ENCODE data around the gene DLL1.

The DLL1 gene

DNA sequence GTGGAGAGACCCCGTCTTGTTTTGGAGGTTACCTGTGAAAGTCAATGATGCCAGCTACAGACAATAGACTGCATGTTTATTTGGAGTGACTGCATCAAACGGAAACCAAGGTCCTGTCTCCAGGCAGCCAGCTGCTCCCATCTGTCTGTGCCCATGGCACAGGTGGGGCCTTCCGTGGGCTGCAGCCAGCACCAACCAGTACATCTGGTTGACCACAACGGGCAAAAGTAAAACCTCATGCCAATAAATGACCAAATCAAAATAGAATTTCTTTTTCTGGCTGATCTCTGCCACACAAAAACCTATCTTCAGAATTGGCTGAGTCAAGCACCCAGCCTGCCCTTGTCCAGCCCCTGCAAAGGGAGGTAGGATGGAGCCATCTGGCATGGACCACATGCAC, 33.5 kb downstream of the DLL1 start:
- no peak overlapping the region for H3K27ac ChIP-seq
- H3K4me3 ChIP-seq = no peak overlapping the region

DNA sequence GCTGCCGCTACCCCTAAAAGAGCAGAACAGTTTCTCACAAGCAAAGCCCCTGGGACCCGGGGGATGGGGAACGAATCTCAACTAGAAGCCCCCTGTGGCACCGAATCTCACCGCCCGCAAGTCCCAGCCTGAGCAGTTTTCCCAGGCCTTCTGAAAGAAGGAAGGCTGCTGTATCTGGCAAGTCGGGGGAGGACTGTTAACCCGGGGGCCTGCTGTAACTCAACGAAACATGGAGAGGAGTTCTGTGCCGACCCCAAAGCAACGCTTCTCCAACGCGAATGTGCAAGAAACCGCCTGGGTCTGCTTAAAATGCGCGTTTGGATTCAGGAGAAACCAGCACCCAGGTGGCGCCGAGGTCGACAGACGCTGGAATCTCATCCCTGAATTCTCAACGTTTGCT, 34.2 kb downstream of the DLL1 start:
- Histone ChIP-seq H3K27ac (no peak overlapping the region), H3K4me3 (no peak overlapping the region)

DNA sequence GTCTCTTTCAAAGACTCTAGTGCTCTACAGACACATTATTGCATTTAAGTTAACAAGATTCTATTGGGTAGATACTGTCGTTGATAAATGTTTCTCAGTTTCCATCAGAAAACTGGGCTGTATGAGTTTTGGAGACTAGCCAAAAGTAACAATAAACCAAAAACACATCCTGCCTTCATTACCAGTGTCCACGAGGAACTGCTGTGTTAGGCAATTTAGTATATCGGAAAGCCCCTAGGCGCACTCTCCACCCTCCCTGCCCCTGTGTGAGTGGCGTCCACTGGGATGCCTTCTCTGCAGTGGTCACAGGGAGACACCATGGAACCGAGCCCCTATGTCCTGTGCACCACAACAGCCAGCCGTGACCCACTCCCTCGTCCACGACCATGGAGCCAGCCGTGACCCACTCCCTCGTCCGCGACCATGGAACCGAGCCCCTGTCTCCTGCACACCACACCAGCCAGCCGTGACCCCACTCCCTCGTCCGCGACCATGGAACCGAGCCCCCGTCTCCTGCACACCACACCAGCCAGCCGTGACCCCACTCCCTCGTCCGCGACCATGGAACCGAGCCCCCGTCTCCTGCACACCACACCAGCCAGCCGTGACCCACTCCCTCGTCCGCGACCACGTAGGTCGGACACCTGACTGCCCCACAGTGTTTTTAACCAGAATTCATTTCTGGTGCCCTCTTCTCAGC, 35.3 kb downstream of the DLL1 start:
- H3K27ac ChIP-seq = no peak overlapping the region
- no peak overlapping the region for H3K4me3 ChIP-seq

GRCh38 chr6:170254315-170255213, 36.3 kb downstream of the DLL1 start:
- H3K27ac ChIP-seq = no peak overlapping the region
- H3K4me3 ChIP-seq = no peak overlapping the region

DNA sequence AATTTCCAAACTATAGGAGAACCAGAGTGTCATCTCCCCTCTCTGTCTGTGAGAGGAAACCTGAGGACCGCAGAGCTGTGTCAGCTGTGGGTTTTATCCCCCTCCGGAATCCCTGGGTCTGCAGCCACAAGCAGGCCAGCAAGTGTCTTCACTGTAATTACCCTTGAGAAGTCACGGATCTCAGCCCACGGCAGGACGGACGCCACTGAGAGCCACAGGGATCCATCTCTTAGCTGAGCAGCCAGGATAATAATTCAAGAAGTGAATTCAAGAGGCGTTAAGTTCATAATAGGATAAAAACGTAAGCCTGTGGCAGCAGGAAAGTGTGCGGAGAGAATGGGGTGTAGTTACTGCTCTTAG, 37.0 kb downstream of the DLL1 start:
- Histone ChIP-seq H3K27ac (no peak overlapping the region), H3K4me3 (no peak overlapping the region)

- no peak overlapping the region for H3K4me3 ChIP-seq
- no peak overlapping the region for H3K27ac ChIP-seq
Observed at GRCh38 chr6:170253226-170253909, 37.5 kb downstream of the DLL1 start.

GRCh38 chr6:170251776-170252571, 38.9 kb downstream of the DLL1 start:
- Histone ChIP-seq H3K27ac (no peak overlapping the region), H3K4me3 (no peak overlapping the region)

DNA sequence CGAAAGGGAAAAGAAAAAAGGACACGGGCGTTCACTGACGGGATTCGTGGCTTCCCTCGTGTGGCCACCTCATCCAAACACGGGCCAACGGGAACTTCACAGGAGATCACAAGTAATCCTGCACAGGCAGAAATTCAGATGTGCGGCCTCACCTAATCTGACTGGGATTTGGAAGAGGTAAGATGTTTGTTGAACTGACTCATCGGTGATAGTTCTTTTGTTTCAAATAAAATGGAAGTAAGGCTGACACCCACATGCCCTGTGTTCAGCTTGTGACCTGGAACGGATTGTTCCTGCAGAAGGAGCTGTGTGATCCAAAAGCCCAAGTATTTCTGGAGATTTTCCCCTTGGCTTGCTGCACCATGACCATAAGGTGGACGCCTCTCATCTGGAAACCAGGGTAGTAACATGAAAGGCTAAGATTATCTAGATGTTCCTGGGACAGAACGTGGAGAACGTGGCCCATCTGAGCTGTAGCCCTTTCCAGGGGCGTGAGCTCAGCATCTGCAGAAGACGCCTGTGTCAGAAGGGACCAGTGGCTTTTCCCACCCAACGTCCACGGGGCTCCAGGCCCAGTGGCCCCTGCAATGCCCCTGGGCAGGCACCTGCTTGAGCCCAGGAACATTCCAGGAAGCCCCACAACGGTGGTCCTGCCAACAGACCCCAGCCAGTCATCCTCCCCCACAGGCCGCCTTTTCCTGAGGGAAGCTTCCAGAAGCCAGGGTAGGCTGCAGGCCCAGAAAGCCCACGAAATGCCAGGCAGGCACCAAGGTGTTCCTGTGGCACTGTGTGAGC, 39.7 kb downstream of the DLL1 start:
- Histone ChIP-seq H3K4me3 (no peak overlapping the region), H3K27ac (no peak overlapping the region)

DNA sequence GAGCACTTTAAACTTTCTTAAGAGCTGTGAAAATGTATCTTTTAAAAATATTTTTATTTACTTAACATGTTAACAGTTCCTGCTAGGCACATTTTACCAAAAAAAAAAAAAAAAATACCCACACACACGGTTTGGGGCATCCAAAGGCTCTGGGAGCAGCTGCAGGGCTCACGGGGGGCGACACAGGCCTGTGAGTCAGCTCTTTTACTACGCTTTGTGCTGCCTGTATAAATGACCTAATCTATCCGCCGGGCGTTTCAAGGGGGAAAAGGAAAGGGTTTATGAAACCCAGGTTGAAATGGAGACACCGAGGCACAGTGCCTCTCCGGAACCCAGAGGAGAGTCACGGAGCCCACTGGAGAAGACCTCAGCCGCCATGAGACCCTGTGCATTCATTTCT, 40.4 kb downstream of the DLL1 start:
- H3K27ac ChIP-seq = no peak overlapping the region
- no peak overlapping the region for H3K4me3 ChIP-seq

- no peak overlapping the region for H3K4me3 ChIP-seq
- H3K27ac ChIP-seq = no peak overlapping the region
Observed at GRCh38 chr6:170249817-170250216, 41.1 kb downstream of the DLL1 start.

- Histone ChIP-seq H3K27ac (no peak overlapping the region), H3K4me3 (no peak overlapping the region)
Observed at GRCh38 chr6:170248861-170249600, 41.8 kb downstream of the DLL1 start.

DNA sequence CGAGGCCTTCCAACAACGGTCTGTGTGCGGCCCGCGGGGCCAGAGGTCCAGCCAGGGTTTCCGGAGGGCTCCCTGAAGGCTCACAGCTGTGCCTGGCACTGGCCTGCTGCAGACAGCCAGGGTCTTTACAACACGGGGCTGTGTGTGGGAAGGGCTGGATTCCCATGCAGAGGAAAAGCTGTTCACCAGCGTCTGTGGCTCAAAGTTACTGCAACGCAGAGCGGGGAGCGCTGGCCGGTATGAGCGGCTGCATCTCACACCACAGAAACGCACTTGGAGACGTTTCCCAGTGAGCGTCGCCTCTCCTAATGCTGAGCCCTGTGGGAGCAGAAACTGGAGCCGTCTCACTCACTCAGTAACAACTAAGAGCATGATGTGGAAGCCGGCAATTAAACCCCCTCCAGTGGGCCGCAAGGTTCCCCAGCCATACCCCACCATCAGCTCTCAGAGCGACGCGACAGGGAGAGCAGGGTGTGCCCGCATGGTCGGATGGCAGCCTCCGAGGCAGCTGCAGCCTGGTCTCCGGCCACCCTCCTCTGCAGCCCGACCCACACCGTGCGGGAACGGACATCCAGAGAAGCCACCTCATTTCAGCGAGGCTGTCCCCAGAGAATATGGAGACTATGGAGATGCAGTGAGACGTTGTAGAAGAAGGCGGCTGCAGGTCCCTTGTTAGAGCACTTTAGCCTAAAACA, 42.6 kb downstream of the DLL1 start:
- H3K27ac ChIP-seq = no peak overlapping the region
- H3K4me3 ChIP-seq = no peak overlapping the region

DNA sequence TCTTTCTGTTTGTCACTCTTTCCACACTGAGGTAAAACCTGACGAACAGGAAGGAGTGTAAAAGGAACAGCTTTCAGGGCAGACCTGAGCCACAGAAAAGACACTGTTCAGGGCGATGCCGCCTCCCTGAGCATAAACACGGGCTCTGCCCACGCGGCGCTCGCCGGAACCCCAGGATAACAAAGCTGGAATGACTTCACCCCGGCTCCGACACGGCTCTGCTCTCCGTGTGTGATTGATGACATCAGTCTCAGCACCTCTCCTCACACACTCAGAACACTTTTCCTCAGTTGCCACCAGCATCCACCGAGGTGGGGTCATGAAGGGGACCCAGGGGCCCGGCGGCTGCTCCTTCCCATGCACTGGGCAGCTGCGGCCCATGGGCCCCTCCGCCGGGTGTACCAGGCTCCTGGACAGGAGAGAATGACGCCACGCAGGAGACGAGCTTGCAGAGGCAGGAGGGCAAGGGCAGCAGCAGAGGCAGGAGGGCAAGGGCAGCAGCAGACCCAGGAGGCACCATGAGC, 43.6 kb downstream of the DLL1 start:
- H3K4me3 ChIP-seq = no peak overlapping the region

DNA sequence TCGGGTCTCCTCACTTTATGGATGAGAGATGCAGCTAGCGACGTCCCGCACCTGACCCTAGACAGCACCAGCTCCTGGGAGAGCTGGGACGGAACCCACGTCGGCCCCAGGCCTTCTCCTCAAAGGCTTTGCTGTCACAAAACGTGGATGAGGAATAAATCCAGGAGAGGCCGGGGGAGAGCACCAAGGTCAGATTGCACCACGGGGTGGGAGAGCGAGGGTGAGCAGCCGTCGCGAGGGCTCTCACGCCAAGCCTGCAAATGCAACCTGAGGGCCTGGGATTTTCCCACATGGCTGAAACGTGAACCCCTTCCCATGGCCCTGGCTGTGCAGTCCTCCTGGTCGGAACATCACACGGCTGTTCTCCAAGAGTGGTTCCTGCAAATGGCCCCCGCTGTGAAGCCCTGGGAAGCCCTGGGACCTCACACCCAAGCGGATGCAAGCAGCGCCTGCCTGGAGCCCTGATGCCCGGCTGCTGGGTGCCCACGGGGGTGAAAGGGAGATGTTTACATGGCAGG, 45.3 kb downstream of the DLL1 start:
- H3K27ac ChIP-seq = no peak overlapping the region
- no peak overlapping the region for H3K4me3 ChIP-seq

More for the DNA sequence above, 43.6 kb downstream of the DLL1 start:
- H3K27ac ChIP-seq = no peak overlapping the region

GRCh38 chr6:170244721-170245474, 46.0 kb downstream of the DLL1 start:
- Histone ChIP-seq H3K27ac (no peak overlapping the region), H3K4me3 (no peak overlapping the region)

DNA sequence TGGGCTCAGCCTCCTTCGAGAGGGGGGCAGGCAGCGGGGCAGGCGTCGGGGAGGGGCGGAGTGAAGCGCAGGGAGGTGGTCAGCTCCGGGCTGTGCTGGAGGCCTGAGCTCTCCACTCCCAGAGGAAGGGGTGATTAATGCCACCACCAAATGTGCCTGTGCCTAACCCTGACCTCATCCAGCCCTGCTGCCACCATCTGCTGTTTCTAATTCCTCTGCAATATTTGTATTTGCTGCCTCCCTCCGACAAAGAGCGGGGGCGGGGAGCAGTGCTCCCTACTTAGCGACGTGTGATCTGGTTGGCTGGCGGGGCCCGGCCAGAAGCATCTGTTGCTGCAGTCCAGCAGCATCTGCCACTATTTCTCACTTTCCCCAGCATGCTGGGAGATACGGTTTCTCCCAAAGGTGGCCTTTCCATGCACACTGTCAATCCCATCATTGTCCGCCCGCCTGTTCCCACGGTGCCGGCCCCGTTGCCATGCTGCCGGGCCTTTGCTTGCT, 47.0 kb downstream of the DLL1 start:
- Histone ChIP-seq H3K4me3 (no peak overlapping the region), H3K27ac (no peak overlapping the region)

DNA sequence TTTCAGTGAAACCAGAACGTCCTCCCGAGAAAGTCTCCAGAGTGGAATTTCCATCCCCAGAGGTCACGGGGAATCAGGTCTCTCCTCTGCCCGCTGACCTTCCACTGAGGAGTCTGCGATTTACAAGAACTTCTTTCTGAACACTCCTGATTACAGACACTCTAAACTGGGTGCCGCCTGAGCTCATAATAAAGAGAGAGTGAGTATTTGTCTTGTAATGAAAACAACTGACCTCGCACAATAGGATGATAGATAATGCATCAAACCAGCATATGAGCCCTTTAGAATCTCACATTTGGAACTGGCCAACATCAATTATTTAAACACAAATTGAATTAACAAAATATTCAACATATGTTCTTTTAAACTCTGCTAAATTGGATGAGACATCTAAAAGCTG, 47.5 kb downstream of the DLL1 start:
- H3K27ac ChIP-seq = no peak overlapping the region
- no peak overlapping the region for H3K4me3 ChIP-seq

Measured in skin epidermis (tissue), 12 donors.